Measurements from ENCODE around the gene RPL3. TPM values are rescaled to one million over a fixed set of nuclear protein-coding genes. Genes with fewer than 3 reads are reported as not detected.

Gene RPL3
- total RNA-seq, 1 experiment from 2014 or later = 2,830 TPM

DNA sequence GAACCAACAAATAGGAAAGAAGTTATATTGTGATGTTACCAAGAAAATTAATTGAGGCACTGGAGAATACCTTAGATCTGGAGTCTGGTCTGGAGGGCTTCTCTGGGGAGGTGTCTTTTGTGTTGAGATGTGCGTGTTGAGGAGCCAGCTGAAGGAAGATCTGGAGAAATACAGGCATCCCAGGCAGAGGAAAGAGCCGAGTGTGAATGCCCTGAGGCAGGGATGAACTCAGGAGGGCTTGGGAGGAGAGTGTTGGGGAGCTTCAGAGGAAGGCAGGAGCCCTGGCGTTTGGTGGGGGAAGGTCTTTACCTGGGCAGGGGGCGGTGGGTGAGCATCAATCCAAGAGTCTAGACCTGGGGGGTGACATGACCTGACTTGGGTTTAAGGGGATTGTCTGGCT is 43.5 kb upstream of the RPL3 start:
- TF ChIP-seq, protein P1, sequence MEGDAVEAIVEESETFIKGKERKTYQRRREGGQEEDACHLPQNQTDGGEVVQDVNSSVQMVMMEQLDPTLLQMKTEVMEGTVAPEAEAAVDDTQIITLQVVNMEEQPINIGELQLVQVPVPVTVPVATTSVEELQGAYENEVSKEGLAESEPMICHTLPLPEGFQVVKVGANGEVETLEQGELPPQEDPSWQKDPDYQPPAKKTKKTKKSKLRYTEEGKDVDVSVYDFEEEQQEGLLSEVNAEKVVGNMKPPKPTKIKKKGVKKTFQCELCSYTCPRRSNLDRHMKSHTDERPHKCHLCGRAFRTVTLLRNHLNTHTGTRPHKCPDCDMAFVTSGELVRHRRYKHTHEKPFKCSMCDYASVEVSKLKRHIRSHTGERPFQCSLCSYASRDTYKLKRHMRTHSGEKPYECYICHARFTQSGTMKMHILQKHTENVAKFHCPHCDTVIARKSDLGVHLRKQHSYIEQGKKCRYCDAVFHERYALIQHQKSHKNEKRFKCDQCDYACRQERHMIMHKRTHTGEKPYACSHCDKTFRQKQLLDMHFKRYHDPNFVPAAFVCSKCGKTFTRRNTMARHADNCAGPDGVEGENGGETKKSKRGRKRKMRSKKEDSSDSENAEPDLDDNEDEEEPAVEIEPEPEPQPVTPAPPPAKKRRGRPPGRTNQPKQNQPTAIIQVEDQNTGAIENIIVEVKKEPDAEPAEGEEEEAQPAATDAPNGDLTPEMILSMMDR (conservative IDR thresholded peaks at IDR 0.05) = no peak
- Mint-ChIP-seq H3K4me1 (peaks cover 34 to 58% of the 10 kb centered on the region in 2 experiments), H3K27ac (peak overlapping the region in 1 of 3 experiments; percentile 45; a peak in 3 of 7 replicates), H3K36me3 (ENCODE audit: insufficient read depth in 1 of 3, low read depth in 3 of 3) (peaks cover 7 to 22% (median 13%) of the 10 kb centered on the region in 3 experiments; a peak in 6 of 7 replicates), H3K27me3 (ENCODE audit: low read depth) (no peaks in the 10 kb centered on the region; the same call in none of the 2 replicates), H3K4me3 (peak overlapping the region in 1 of 2 experiments; percentile 6; a peak in 2 of 5 replicates), H3K9me3 (no peaks in the 10 kb centered on the region)
- peaks cover 4% of the 10 kb centered on the region for H3K23me2 ChIP-seq (ENCODE audit: insufficient read length, low read depth, low read length, poor library complexity, severe bottlenecking)
- DNase-seq = peak; percentile 29
- no peak overlapping the region for H4K5ac ChIP-seq (ENCODE audit: insufficient read length, low read depth, low read length)
- no peak overlapping the region for H2BK12ac ChIP-seq (ENCODE audit: insufficient read length, low read depth, low read length)
- no peaks in the 10 kb centered on the region for H3K9me3 ChIP-seq (ENCODE audit: control insufficient read depth, low read depth, low read length)
- H3K27ac ChIP-seq (ENCODE audit: insufficient read length, low read depth, low read length) = no peak overlapping the region
- no peak overlapping the region for H3K9ac ChIP-seq (ENCODE audit: extremely low read depth, insufficient read length, low read length)
- H2BK120ac ChIP-seq (ENCODE audit: low read depth, low read length, poor library complexity, severe bottlenecking) = no peak overlapping the region
- H4K8ac ChIP-seq (replicated peaks; ENCODE audit: insufficient read length, low read depth, low read length) = no peak overlapping the region
- no peak overlapping the region for H3K56ac ChIP-seq (ENCODE audit: insufficient read length, low read depth, low read length)
- H2BK15ac ChIP-seq (ENCODE audit: low read depth, low read length) = no peak overlapping the region
- WGBS (ENCODE audit: extremely low coverage, insufficient read length, low lambda C conversion rate) = no CpG with 5 or more reads among the region's 4 CpGs
- no peak overlapping the region for H2AK5ac ChIP-seq (ENCODE audit: insufficient read length, low read length)
- H3K79me2 ChIP-seq (ENCODE audit: insufficient read depth, low read length) = no peaks in the 10 kb centered on the region
- no peak overlapping the region for H3T11ph ChIP-seq (ENCODE audit: low read length)
- no peak overlapping the region for H3K18ac ChIP-seq (ENCODE audit: insufficient read length, low read depth, low read length)
- H2BK20ac ChIP-seq (ENCODE audit: low read depth, low read length, poor library complexity, severe bottlenecking) = no peak overlapping the region
- no peak overlapping the region for H3K4me2 ChIP-seq (ENCODE audit: insufficient read depth, insufficient read length, low read length)
- no peak overlapping the region for H3K14ac ChIP-seq (ENCODE audit: insufficient read depth, low read length)
- H4K91ac ChIP-seq (ENCODE audit: insufficient read length, low read depth, low read length) = no peak overlapping the region
- H3K23ac ChIP-seq (ENCODE audit: insufficient read length, low read depth, low read length) = no peak overlapping the region
- peaks cover 6% of the 10 kb centered on the region; the same call in 1 of the 2 replicates for H3K4me1 ChIP-seq (ENCODE audit: insufficient read depth, low read length)
- H3K27me3 ChIP-seq (ENCODE audit: insufficient read depth, low read length) = no peaks in the 10 kb centered on the region
- no peak overlapping the region for H3K4ac ChIP-seq (ENCODE audit: low read depth, low read length)
- H3K79me1 ChIP-seq (ENCODE audit: insufficient read depth, low read depth, low read length, poor library complexity, severe bottlenecking) = no peaks in the 10 kb centered on the region
- H2AFZ ChIP-seq (ENCODE audit: low read length) = no peak overlapping the region
- peaks cover 2% of the 10 kb centered on the region for H4K20me1 ChIP-seq (ENCODE audit: control insufficient read depth, insufficient read depth, insufficient read length)
- no peak overlapping the region for H2BK5ac ChIP-seq (ENCODE audit: insufficient read length, low read length)
